ENCODE results near the gene HOXD8. TPM values are rescaled to one million over a fixed set of nuclear protein-coding genes. Genes with fewer than 3 reads are reported as not detected.

HOXD8 gene
- total RNA-seq, 3 donors from 2014 or later = 10.5 to 36.1 (median 13.8) TPM

DNA sequence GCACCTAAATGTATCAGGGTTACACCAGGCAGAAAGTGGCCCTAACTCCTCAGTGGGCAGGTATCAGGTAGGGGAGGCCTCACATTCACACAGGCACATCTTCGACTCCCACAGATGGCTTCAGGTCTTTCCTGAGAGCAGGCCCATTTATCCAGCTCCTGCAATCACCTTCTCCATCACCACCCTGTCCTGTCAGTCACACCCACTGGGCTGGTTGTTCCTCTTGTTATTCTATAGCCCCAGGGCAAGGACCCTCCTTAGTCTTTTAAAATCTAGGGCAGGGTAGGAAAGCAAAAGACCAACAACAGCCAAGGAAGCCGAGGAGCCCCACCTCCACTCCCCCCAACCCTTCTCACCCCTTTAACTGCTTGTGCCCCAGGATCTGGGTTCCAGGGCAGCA is 12.8 kb downstream of the HOXD8 start:
- no peak for DNase-seq (ENCODE audit: low spot score in 2 of 2)
- Histone ChIP-seq H3K4me3 (no peak overlapping the region), H3K27me3 (peaks cover 0 to 82% of the 10 kb centered on the region in 2 donors), H3K9me3 (no peaks in the 10 kb centered on the region), H3K36me3 (no peaks in the 10 kb centered on the region), H3K27ac (no peak overlapping the region), H3K4me1 (peaks cover 0 to 8% of the 10 kb centered on the region in 2 donors)
- intact Hi-C loops (cut with DNase I; ENCODE audit: low total_unique reads) = no loop called here
- TF ChIP-seq POLR2AphosphoS5 (IDR thresholded peaks at IDR 0.05) = no peak
- TF ChIP-seq, protein P1, sequence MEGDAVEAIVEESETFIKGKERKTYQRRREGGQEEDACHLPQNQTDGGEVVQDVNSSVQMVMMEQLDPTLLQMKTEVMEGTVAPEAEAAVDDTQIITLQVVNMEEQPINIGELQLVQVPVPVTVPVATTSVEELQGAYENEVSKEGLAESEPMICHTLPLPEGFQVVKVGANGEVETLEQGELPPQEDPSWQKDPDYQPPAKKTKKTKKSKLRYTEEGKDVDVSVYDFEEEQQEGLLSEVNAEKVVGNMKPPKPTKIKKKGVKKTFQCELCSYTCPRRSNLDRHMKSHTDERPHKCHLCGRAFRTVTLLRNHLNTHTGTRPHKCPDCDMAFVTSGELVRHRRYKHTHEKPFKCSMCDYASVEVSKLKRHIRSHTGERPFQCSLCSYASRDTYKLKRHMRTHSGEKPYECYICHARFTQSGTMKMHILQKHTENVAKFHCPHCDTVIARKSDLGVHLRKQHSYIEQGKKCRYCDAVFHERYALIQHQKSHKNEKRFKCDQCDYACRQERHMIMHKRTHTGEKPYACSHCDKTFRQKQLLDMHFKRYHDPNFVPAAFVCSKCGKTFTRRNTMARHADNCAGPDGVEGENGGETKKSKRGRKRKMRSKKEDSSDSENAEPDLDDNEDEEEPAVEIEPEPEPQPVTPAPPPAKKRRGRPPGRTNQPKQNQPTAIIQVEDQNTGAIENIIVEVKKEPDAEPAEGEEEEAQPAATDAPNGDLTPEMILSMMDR (IDR thresholded peaks at IDR 0.05) = no peak
- no peak for TF ChIP-seq POLR2A (IDR thresholded peaks at IDR 0.05)

DNA sequence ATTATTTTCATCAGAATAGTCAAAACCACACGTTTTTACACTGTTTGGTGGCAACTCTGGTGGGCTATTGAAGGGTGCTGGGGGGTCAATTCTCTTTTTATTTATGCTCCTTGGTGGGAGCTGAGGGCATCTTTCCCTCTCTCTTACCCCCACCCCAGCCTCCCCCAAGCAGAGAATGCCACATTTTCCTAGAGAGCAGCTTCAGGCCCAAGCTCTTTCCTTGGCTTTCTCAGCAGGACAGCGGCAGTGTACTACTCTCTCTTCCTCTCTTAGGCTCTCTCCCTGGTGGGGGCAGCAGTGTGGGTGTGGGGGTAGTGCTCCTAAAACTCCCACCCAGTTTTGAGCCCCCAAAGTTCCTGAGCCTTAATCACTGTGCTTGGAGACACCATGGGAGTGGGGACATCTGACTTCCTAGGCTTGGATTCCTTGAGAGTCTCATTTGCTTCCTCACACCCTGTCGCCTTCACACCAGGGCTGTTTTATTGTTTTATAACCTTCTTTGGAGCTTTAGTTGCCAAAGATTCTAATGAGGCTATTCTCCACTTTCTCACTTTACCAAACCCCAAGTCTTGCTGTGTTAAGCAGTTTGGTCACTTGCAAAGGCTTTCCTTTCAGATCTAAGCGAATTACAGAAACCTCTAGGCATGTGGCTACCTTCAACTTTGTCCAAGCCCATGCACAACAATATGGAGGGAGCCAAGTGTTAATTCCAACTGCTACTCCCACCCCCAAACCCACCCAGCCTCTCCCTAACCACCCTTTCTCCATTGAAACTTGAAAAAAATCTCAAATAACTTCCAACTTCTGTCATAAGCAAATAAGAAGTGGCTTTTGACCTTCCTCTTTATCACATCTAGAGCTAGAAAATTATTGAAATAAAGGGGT is 15.8 kb downstream of the HOXD8 start:
- DNase-seq (ENCODE audit: low spot score in 2 of 2) = no peak
- Histone ChIP-seq H3K27me3 (peaks cover 0 to 81% of the 10 kb centered on the region in 2 donors), H3K4me3 (no peak overlapping the region), H3K9me3 (no peaks in the 10 kb centered on the region), H3K27ac (no peak overlapping the region), H3K4me1 (peaks cover 0 to 3% of the 10 kb centered on the region in 2 donors), H3K36me3 (no peaks in the 10 kb centered on the region)
- intact Hi-C loops (cut with DNase I; ENCODE audit: low total_unique reads) = no loop called here
- TF ChIP-seq POLR2AphosphoS5 (IDR thresholded peaks at IDR 0.05) (no peak), POLR2A (IDR thresholded peaks at IDR 0.05) (no peak)
- TF ChIP-seq, protein P1 (IDR thresholded peaks at IDR 0.05) = no peak

DNA sequence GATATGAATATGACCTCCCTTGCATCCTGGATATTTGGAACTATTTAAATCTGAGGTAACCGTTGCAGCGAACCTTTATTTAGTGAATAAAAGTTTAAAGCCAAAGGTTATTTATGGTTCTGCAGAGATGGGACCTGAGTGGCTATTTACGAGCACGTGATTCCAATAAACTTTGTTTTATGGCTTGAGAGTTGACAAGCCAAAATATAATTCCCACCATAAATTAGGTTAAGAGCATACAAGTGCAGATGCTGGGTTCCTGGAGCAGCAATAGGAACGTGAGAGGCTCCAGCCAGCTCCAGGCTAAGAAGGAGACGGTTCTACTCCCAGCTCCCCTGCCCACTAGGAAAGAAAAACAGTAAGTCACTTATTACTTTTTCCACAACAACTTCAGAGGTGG is 16.6 kb downstream of the HOXD8 start:
- no peak overlapping the region for H3K4me3 ChIP-seq

DNA sequence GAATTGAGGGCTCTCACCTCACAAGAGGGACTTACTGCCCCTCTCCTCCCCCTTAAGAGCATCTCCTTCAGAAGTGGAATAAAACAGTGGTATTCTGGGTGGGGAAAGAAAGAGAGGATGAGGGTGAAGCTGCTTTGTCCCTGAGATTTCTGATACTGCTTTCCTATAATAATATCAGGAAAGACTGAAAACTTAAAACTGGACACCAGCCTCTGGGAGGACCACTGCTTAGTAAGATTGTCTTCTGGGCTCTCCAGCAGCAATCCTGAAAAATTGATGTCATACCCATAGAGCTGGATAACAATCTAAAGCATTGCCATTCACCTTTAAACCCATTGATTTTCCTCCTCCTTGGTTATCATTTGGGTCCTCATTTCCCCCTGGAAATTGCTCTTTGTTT is 17.1 kb downstream of the HOXD8 start:
- TF ChIP-seq, protein P1 (IDR thresholded peaks at IDR 0.05) = no peak
- TF ChIP-seq POLR2AphosphoS5 (IDR thresholded peaks at IDR 0.05) = no peak
- no peak for TF ChIP-seq POLR2A (IDR thresholded peaks at IDR 0.05)
- H3K4me3 ChIP-seq = no peak overlapping the region
- no peak overlapping the region for H3K27ac ChIP-seq
- intact Hi-C loops (cut with DNase I; ENCODE audit: low total_unique reads) = no loop called here
- H3K4me1 ChIP-seq = no peaks in the 10 kb centered on the region
- peaks cover 1 to 84% of the 10 kb centered on the region in 2 donors for H3K27me3 ChIP-seq
- DNase-seq (ENCODE audit: low spot score in 2 of 2) = no peak
- H3K9me3 ChIP-seq = no peaks in the 10 kb centered on the region
- H3K36me3 ChIP-seq = no peaks in the 10 kb centered on the region

More for the DNA sequence above, 16.6 kb downstream of the HOXD8 start:
- H3K9me3 ChIP-seq = no peaks in the 10 kb centered on the region
- no peaks in the 10 kb centered on the region for H3K36me3 ChIP-seq
- H3K27ac ChIP-seq = no peak overlapping the region
- intact Hi-C loops (cut with DNase I; ENCODE audit: low total_unique reads) = no loop called here
- peaks cover 0 to 81% of the 10 kb centered on the region in 2 donors for H3K27me3 ChIP-seq
- no peak for DNase-seq (ENCODE audit: low spot score in 2 of 2)
- H3K4me1 ChIP-seq = no peaks in the 10 kb centered on the region
- TF ChIP-seq, protein P1 (IDR thresholded peaks at IDR 0.05) = no peak

DNA sequence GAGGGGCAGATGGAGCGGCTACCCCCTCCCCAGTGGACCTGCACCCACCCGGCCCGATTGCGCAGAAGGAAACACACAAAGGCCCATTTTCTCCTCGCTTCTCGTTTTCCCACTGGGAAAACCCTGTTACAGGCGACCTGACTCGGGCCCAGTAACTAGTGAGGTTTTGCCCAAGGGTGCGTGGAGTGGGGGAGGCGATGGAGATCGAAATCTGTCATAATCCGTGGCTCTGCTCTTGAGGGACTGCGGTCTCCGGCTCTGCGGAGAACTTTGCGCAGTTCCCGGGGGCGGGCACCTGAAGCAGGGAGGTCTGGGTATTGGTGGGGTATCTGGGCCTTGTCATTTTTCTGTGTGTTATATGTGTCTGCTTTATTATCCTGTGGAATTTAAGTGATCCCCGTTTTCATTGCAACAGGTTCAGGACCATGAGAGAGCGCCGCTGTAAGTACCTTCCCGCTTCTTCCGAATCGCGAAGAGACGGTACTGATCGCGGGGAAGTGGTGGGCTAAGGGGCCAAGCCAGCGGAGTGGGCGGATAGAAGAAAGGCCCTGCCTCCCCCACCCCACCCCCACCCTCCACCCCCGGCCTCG is 17.8 kb downstream of the HOXD8 start:
- no peak for DNase-seq (ENCODE audit: low spot score in 2 of 2)
- no peaks in the 10 kb centered on the region for H3K4me1 ChIP-seq
- H3K9me3 ChIP-seq = no peaks in the 10 kb centered on the region
- intact Hi-C loops (cut with DNase I; ENCODE audit: low total_unique reads) = no loop called here
- no peak overlapping the region for H3K4me3 ChIP-seq
- H3K27me3 ChIP-seq = peaks cover 4 to 90% of the 10 kb centered on the region in 2 donors
- H3K36me3 ChIP-seq = no peaks in the 10 kb centered on the region
- TF ChIP-seq, protein P1 (IDR thresholded peaks at IDR 0.05) = no peak
- TF ChIP-seq POLR2AphosphoS5 (IDR thresholded peaks at IDR 0.05) (no peak), POLR2A (IDR thresholded peaks at IDR 0.05) (no peak)
- no peak overlapping the region for H3K27ac ChIP-seq
